Measurements from ENCODE around the gene SLC38A10. TPM values are rescaled to one million over a fixed set of nuclear protein-coding genes. Genes with fewer than 3 reads are reported as not detected.

The SLC38A10 gene
- polyA plus RNA-seq, 1 experiment, result 29.3 TPM

DNA sequence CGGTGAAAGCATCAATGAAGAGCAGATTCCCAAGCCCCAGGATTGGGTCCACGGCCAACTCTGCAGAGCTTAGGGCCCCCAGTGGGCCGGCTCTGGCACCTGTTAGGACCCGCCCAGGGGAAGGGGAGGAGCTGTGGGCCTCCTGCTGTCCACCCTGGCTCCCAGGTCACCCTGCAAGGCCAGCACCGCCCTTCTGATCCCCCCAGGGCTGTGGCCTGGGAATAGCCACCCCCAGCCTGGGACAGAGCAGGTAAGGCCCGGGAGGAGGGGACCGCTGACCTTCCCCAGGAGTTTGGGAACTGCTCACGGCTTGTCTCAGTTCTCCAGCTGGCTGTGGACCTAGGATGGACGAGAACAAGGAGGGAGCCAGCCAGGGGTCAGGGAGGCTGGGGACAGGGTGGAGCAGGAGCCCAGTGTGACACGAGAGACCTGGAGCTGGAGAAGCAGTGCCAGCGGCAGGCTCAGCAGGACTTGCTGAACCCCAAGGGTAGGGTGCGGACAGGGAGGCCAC lies 39.3 kb upstream of the SLC38A10 start:
- no peak for DNase-seq (ENCODE audit: low read depth, low spot score)
- Histone ChIP-seq H3K9me3 (ENCODE audit: control insufficient read depth, insufficient read depth, low read length) (no peaks in the 10 kb centered on the region; the same call in 1 of the 2 replicates), H3K4me3 (ENCODE audit: low read depth, low read length) (no peak overlapping the region), H3K27ac (ENCODE audit: low read depth, low read length) (no peak overlapping the region), H3K27me3 (ENCODE audit: control insufficient read depth, insufficient read depth, low read length) (peaks cover 42% of the 10 kb centered on the region)
- CTCF ChIA-PET, result no interaction called here
- POLR2A ChIA-PET, result interaction anchor here (0.7 kb wide), 1 partner anchor 60 kb away, joined by 3 read pairs; the partner anchor contains the start of gene BAHCC1
- TF ChIP-seq, protein P1, sequence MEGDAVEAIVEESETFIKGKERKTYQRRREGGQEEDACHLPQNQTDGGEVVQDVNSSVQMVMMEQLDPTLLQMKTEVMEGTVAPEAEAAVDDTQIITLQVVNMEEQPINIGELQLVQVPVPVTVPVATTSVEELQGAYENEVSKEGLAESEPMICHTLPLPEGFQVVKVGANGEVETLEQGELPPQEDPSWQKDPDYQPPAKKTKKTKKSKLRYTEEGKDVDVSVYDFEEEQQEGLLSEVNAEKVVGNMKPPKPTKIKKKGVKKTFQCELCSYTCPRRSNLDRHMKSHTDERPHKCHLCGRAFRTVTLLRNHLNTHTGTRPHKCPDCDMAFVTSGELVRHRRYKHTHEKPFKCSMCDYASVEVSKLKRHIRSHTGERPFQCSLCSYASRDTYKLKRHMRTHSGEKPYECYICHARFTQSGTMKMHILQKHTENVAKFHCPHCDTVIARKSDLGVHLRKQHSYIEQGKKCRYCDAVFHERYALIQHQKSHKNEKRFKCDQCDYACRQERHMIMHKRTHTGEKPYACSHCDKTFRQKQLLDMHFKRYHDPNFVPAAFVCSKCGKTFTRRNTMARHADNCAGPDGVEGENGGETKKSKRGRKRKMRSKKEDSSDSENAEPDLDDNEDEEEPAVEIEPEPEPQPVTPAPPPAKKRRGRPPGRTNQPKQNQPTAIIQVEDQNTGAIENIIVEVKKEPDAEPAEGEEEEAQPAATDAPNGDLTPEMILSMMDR (IDR thresholded peaks at IDR 0.05; ENCODE audit: low read depth, low read length), result no peak

DNA sequence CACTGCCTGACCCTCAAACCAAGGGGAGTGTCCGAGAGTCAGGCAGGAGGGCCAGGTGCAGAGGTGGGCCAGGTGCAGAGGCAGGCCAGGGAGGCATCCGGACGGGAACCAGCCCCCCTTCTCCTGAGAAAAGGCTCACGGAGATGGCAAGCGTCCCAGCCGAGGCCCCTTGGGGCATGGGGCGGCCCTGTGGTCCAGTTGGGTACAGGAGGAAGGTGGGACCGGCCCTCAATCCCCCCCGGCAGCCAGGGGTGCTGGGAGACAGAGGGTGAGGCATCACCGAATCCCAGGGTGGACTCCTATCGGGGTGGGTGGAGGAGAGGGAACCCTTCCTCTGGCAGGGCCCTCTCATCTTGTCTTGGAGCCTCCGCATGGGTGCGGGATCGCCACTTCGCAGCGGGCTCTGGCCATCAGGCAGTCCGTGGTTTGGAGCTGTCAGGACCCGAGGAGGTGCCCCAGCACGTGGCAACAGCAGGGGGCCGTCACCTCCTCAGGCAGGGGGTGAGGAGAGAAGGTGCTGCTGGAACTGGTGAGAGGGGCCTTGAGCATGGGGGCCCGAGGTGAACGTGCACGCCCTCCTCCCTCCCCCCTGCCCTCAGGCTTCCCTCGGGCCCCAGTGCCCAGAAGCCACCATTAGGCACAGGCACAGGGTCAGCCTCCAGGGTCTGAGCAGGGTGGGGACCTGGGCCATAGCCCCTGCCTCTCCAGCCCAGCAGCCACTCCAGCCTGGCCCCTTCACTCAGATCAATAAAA lies 38.7 kb upstream of the SLC38A10 start:
- DNase-seq (ENCODE audit: low read depth, low spot score), result no peak
- TF ChIP-seq, protein P1 (IDR thresholded peaks at IDR 0.05; ENCODE audit: low read depth, low read length), result no peak
- no peak overlapping the region for H3K27ac ChIP-seq (ENCODE audit: low read depth, low read length)
- H3K9me3 ChIP-seq (ENCODE audit: control insufficient read depth, insufficient read depth, low read length), result no peaks in the 10 kb centered on the region; the same call in 1 of the 2 replicates
- CTCF ChIA-PET, result no interaction called here
- POLR2A ChIA-PET, result interaction anchor here (0.7 kb wide), 1 partner anchor 61 kb away, joined by 3 read pairs; the partner anchor contains the start of gene BAHCC1
- no peak overlapping the region for H3K4me3 ChIP-seq (ENCODE audit: low read depth, low read length)
- peaks cover 42% of the 10 kb centered on the region for H3K27me3 ChIP-seq (ENCODE audit: control insufficient read depth, insufficient read depth, low read length)

DNA sequence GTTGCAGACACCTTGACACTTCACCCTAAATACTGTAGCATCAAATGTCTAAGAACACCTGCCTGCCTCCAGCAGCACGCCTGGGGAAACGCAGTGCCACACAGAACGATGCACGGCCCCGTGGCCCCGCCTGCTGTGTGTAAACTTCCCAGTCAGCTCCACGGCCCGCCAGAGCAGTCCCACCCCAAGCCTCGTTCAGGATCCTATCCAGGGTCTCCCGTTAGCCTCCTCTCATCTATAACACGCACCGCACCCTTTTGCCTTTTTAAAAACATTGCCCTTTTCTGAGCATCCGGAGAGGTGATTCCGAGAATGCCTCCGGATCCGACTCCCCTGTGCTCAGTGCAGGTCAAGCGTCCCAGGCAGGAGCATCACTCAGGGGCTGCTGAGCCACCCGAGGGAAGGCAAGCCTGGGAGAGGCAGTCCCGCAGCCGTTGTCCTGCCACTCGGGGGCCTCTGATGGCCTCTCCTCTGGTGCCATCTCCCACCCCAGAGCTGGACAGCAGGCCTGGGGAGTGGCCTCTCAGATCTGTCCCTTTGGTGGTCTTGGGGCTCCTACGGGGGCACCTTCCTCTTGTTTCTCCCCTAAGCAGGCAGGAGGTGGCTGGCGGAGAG lies 37.9 kb upstream of the SLC38A10 start:
- Histone ChIP-seq H3K27ac (ENCODE audit: low read depth, low read length) (no peak overlapping the region), H3K27me3 (ENCODE audit: control insufficient read depth, insufficient read depth, low read length) (peaks cover 42% of the 10 kb centered on the region), H3K9me3 (ENCODE audit: control insufficient read depth, insufficient read depth, low read length) (no peaks in the 10 kb centered on the region; the same call in 1 of the 2 replicates), H3K4me3 (ENCODE audit: low read depth, low read length) (no peak overlapping the region)
- DNase-seq (ENCODE audit: low read depth, low spot score), result no peak
- ChIA-PET POLR2A (no interaction called here), CTCF (no interaction called here)
- TF ChIP-seq, protein P1 (IDR thresholded peaks at IDR 0.05; ENCODE audit: low read depth, low read length), result no peak

DNA sequence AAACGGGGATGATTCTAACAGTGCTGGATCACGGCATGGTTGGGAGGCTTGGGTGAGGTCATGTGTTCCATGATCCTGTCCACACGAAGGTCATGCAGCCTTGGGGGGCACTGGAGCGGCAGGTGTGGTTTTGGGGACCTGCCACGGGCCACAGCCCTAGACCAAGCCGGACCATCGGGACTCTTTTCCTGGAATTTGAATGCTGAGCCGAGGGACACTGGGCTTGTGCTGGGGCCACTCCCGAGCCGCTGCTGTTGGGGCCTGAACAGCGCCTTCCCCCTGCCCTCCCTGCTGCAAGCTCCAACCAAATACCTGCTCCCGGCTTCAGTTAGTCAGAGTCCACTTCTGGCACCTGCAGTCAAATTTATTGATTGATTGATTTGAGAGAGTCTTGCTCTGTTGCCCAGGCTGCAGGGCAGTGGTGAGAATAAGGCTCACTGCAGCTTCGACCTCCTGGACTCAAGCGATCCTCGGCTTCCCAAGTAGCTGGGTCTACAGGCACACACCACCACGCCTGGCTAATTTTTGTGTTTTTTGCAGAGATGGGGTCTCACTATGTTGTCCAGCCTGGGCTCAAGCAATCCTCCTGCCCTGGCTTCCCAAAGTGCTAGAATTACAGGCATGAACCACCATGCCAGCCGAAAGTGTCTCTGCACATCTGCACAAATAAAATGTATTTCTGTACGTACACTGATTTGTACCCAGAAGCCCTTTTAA lies 37.2 kb upstream of the SLC38A10 start:
- Histone ChIP-seq H3K4me3 (ENCODE audit: low read depth, low read length) (no peak overlapping the region), H3K27me3 (ENCODE audit: control insufficient read depth, insufficient read depth, low read length) (peaks cover 42% of the 10 kb centered on the region), H3K9me3 (ENCODE audit: control insufficient read depth, insufficient read depth, low read length) (no peaks in the 10 kb centered on the region; the same call in 1 of the 2 replicates), H3K27ac (ENCODE audit: low read depth, low read length) (no peak overlapping the region)
- DNase-seq (ENCODE audit: low read depth, low spot score), result no peak
- CTCF ChIA-PET, result no interaction called here
- POLR2A ChIA-PET, result no interaction called here
- TF ChIP-seq, protein P1 (IDR thresholded peaks at IDR 0.05; ENCODE audit: low read depth, low read length), result no peak
